GM12872 (cell line): ENCODE measurements around the gene RHCG.
A peak's percentile ranks its signal among the peaks of the same experiment; 100 is the strongest.

Source experiments
- CTCF ChIP-seq: IDR thresholded peaks from 3 replicates; pipeline ENCODE4 v1.5.1; 2011; ENCODE audit warnings: low read depth, mild to moderate bottlenecking, low read length, moderate library complexity; ENCODE audit not compliant: insufficient read depth

The RHCG gene

DNA sequence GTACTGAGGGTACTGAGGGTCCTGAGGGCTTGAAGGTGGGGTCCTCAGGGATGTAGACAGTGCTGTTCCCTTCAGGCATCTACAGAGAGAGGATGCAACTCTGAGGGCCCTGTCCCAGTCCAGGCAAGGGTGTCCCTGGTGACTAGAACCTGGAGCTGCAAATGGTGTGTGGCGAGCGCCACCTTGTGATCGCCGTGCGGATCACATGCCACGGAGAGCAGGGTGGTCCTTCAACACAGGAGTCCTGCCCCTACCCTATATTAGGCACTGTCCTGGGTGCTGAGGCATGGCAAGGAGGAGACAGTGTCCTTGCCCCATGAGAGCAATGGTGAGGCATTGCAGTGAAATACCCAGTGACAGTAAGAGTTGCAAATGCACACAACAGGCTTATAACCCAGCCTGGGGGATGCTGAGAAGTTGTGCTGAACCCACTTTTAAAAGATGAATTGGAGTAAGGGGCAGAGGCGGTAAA lies 23.6 kb downstream of the RHCG start:
- TF ChIP-seq CTCF = peak; percentile 94

GRCh38 chr15:89469426-89470096 lies 26.8 kb downstream of the RHCG start:
- TF ChIP-seq CTCF = no peak

- TF ChIP-seq CTCF = no peak
These were observed 33.3 kb downstream of the RHCG start for GRCh38 chr15:89463113-89463512.

- no peak for TF ChIP-seq CTCF
These were observed 34.0 kb downstream of the RHCG start for GRCh38 chr15:89462198-89462912.

DNA sequence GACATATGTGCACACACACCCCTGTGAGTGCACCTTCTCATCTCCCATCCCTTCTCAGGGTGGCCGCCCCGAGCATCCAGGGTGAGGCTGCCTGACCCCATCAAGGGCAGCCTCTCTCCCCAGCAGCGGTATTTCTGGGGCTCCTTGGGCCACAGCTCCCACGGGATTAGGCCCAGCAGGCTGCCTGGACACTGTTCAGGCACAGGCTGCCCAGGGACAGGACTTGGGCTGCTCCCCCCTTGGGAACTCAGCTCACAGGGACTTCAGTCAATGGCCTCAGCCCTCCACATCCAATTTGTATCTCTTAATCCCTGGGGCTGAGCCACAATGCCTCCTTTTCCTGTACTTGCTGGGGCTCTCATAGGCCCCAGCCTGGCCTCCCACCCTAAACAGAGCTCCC lies 35.0 kb downstream of the RHCG start:
- TF ChIP-seq CTCF = no peak

GRCh38 chr15:89460048-89460447 lies 36.3 kb downstream of the RHCG start:
- no peak for TF ChIP-seq CTCF

DNA sequence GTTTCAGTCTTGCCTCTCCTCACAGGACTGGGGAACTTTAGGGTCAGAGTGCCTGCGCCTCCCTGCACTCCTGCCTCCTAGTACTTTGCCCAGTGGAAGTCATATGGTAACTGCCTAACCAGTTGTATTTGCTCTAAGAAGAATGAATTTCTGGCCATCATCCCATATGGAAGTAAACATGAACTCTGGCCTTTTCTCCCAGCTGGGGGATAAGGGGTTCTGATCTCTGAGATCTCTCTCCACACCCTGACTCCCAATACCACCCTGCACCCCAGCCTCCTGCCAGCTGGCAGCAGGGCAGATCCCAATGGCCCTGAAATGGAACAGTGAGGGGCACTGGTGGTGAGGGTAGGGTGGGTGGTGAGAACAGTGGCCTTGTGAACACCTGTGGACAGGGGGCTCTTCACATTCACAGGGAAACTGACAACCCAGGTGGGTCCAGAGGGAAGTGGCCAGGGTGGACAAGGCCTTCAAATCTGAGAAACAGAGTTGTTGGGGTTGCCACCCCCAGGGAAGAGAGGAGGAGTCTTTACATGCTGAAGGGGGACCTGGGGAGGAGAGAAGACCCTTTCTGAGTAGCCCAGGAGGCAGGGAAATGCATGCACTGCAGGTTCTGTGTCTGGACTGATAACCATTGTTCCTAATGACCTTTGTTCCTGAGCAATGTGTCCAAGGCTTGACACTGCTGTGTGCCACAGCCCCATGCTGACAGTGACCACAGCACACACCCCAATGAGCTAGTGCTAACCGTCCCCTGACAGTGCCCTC lies 36.9 kb downstream of the RHCG start:
- no peak for TF ChIP-seq CTCF
